Caco-2 (cell line): ENCODE results near the gene TEDDM1. TPM values are rescaled to one million over a fixed set of nuclear protein-coding genes. Genes with fewer than 3 reads are reported as not detected.

Source experiments
- BruUV-seq: library from RNA; stranded (reverse); fragments of 400-500 nt; replicated peaks from 2 replicates; lab custom pipeline; 2021; lab: Mats Ljungman, UMichigan
- CTCF ChIA-PET: fragments of 300-600 bp; sonication (Branson Sonifier 250); formaldehyde crosslinking; loops from one replicate; lab custom pipeline; 2022; ENCODE audit warnings: antibody characterized with exemption; lab: Charles Lee
- POLR2A ChIA-PET: fragments of 300-600 bp; sonication (Branson Sonifier 250); formaldehyde crosslinking; loops from one replicate; lab custom pipeline; 2022; ENCODE audit warnings: antibody characterized with exemption; lab: Charles Lee
- DNase-seq, 2 experiments: peaks; one replicate each; pipeline versions ENCODE4 v3.0.0 to v3.0.0-alpha.2; 2020 to 2022
- H3K27me3 ChIP-seq: replicated peaks from 2 replicates; pipeline ENCODE4 v1.6.0; 2011; ENCODE audit warnings: low read length; ENCODE audit not compliant: control insufficient read depth, insufficient read depth
- H3K36me3 ChIP-seq: 2 replicates; pipeline ENCODE4 v1.5.1; 2011; ENCODE audit warnings: low read length; ENCODE audit not compliant: control insufficient read depth, insufficient read depth
- H3K4me1 ChIP-seq: fragments of 250-450 bp; sonication (Bioruptor Pico); 2 replicates; pipeline ENCODE4 v1.5.1; 2020; ENCODE audit warnings: mild to moderate bottlenecking
- H3K4me3 ChIP-seq: 2 replicates; pipeline ENCODE4 v1.5.1; 2011; ENCODE audit warnings: low read depth, mild to moderate bottlenecking, control low read depth, low read length
- H3K9me3 ChIP-seq: fragments of 250-450 bp; sonication (Bioruptor Pico); 2 replicates; pipeline ENCODE4 v1.5.1; 2020; ENCODE audit warnings: mild to moderate bottlenecking, moderate library complexity
- H3K27ac Mint-ChIP-seq: one replicate; pipeline ENCODE4 v1.8.0; 2022; ENCODE audit warnings: mixed read lengths; ENCODE audit not compliant: unreplicated experiment
- H3K27me3 Mint-ChIP-seq: one replicate; pipeline ENCODE4 v1.8.0; 2022; ENCODE audit warnings: mixed read lengths; ENCODE audit not compliant: insufficient read depth, unreplicated experiment
- H3K36me3 Mint-ChIP-seq: one replicate; pipeline ENCODE4 v1.8.0; 2022; ENCODE audit warnings: mild to moderate bottlenecking, mixed read lengths; ENCODE audit not compliant: insufficient read depth, unreplicated experiment
- H3K4me1 Mint-ChIP-seq: one replicate; pipeline ENCODE4 v1.8.0; 2022; ENCODE audit warnings: low read depth, mixed read lengths; ENCODE audit not compliant: unreplicated experiment
- H3K4me3 Mint-ChIP-seq: one replicate; pipeline ENCODE4 v1.8.0; 2022; ENCODE audit warnings: mild to moderate bottlenecking, moderate library complexity, mixed read lengths; ENCODE audit not compliant: unreplicated experiment
- H3K9me3 Mint-ChIP-seq: one replicate; pipeline ENCODE4 v1.8.0; 2022; ENCODE audit warnings: mixed read lengths; ENCODE audit not compliant: unreplicated experiment
- intact Hi-C: fragments of 100-400 bp; cut with micrococcal nuclease; formaldehyde crosslinking; loops from one replicate; pipeline ENCODE4 v1.10.0; 2022; ENCODE audit not compliant: unreplicated experiment
- total RNA-seq: library from RNA; stranded (reverse); gene quantifications from 2 replicates; pipeline ENCODE4 v1.2.3, GENCODE V29; 2022
- TF ChIP-seq, protein P1 (sequence below), 2 experiments: fragments of 200-600 bp in 1 of 2; IDR thresholded peaks; 1 replicate in 1 of 2; 2 replicates in 1 of 2; pipeline versions ENCODE4 v1.5.1 to v1.8.0; 2011 to 2022; ENCODE audit warnings: antibody characterized with exemption in 1 of 2, control low read depth in 1 of 2, inconsistent platforms in 1 of 2, low read depth in 1 of 2, low read length in 1 of 2, mild to moderate bottlenecking in 1 of 2, moderate library complexity in 1 of 2; ENCODE audit not compliant: insufficient read depth in 1 of 2, severe bottlenecking in 1 of 2, unreplicated experiment in 1 of 2

Gene TEDDM1
- total RNA-seq, 1 experiment from 2014 or later = not detected

DNA sequence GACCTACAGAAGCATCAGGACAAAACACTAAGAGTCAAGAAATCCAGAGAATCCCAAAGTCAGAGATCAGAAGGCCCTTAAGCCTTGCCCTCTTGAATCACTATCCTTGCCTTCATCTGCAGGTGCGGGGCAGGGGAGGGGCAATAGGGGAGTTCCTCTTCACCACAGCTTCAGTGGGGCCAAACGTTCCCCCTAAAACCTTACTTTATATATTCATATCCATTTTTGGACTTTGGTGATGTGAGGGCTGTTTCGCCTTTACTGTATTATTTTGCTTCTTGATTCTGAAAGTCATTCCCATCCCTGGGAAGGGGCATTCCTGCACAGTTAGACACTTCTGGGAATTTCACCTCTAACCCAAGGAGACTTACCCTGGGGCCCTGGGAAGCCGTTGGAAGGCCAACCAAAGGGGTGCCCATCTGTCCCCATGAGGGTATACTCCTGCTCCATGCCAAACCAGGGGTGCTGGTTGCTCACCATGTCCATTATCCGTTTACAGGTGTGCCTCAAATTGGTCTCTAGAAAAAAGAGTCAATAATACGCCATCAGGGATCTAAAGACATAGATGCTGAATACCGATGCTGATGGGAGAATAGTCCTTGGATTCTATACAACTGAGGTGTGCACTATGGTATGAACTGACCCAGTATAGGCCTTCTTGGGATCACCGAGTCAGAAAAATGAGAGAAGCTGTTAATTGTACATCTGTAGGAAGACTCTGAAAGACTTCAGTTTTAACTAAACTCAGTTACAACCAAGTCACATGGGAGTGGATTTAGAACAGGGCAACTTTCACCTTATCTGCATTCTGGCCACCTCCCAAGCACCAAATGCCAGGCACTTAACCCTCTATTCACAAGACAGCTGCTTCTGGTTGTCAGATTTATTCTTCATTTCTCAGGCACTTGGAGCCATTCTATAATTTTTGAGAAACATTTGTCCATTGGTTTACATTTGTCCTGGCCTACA is 14.3 kb downstream of the TEDDM1 start:
- no peak overlapping the region for H3K4me3 Mint-ChIP-seq
- peaks cover 17% of the 10 kb centered on the region for H3K4me1 Mint-ChIP-seq
- ChIA-PET POLR2A (no interaction called here), CTCF (no interaction called here)
- DNase-seq = no peak
- intact Hi-C loops = no loop called here
- no peaks in the 10 kb centered on the region for H3K9me3 Mint-ChIP-seq
- H3K36me3 Mint-ChIP-seq = peaks cover 99% of the 10 kb centered on the region
- H3K27me3 Mint-ChIP-seq = no peaks in the 10 kb centered on the region
- Histone ChIP-seq H3K36me3 (peaks cover 32% of the 10 kb centered on the region), H3K4me3 (no peak overlapping the region), H3K27me3 (no peaks in the 10 kb centered on the region), H3K4me1 (peaks cover 22% of the 10 kb centered on the region), H3K9me3 (no peaks in the 10 kb centered on the region)
- TF ChIP-seq, protein P1, sequence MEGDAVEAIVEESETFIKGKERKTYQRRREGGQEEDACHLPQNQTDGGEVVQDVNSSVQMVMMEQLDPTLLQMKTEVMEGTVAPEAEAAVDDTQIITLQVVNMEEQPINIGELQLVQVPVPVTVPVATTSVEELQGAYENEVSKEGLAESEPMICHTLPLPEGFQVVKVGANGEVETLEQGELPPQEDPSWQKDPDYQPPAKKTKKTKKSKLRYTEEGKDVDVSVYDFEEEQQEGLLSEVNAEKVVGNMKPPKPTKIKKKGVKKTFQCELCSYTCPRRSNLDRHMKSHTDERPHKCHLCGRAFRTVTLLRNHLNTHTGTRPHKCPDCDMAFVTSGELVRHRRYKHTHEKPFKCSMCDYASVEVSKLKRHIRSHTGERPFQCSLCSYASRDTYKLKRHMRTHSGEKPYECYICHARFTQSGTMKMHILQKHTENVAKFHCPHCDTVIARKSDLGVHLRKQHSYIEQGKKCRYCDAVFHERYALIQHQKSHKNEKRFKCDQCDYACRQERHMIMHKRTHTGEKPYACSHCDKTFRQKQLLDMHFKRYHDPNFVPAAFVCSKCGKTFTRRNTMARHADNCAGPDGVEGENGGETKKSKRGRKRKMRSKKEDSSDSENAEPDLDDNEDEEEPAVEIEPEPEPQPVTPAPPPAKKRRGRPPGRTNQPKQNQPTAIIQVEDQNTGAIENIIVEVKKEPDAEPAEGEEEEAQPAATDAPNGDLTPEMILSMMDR (IDR thresholded peaks at IDR 0.05; ENCODE audit: insufficient read depth in 1 of 2, low read depth in 1 of 2, low read length in 1 of 2, severe bottlenecking in 1 of 2, unreplicated experiment in 1 of 2) = no peak
- BruUV-seq = no TSS peak
- H3K27ac Mint-ChIP-seq = no peak overlapping the region

GRCh38 chr1:182384387-182384960 is 16.0 kb downstream of the TEDDM1 start:
- Histone ChIP-seq H3K4me1 (peaks cover 22% of the 10 kb centered on the region), H3K36me3 (peaks cover 29% of the 10 kb centered on the region), H3K4me3 (no peak overlapping the region), H3K27me3 (no peaks in the 10 kb centered on the region), H3K9me3 (no peaks in the 10 kb centered on the region)
- CTCF ChIA-PET = no interaction called here
- TF ChIP-seq, protein P1 (IDR thresholded peaks at IDR 0.05; ENCODE audit: insufficient read depth in 1 of 2, low read depth in 1 of 2, low read length in 1 of 2, severe bottlenecking in 1 of 2, unreplicated experiment in 1 of 2) = no peak
- no peak for DNase-seq
- BruUV-seq = no TSS peak
- no peaks in the 10 kb centered on the region for H3K9me3 Mint-ChIP-seq
- no peaks in the 10 kb centered on the region for H3K27me3 Mint-ChIP-seq
- intact Hi-C loops = no loop called here
- H3K36me3 Mint-ChIP-seq = peaks cover 88% of the 10 kb centered on the region
- POLR2A ChIA-PET = interaction anchor here (0.7 kb wide), 1 partner anchor 314 kb away, joined by 9 read pairs; no protein-coding TSS in a partner anchor
- peaks cover 17% of the 10 kb centered on the region for H3K4me1 Mint-ChIP-seq
- H3K27ac Mint-ChIP-seq = no peak overlapping the region
- H3K4me3 Mint-ChIP-seq = no peak overlapping the region

GRCh38 chr1:182383934-182384333 is 16.5 kb downstream of the TEDDM1 start:
- Mint-ChIP-seq H3K9me3 (no peaks in the 10 kb centered on the region), H3K27ac (no peak overlapping the region), H3K4me1 (peaks cover 13% of the 10 kb centered on the region), H3K4me3 (no peak overlapping the region), H3K27me3 (no peaks in the 10 kb centered on the region), H3K36me3 (peaks cover 83% of the 10 kb centered on the region)
- no peaks in the 10 kb centered on the region for H3K9me3 ChIP-seq
- POLR2A ChIA-PET = interaction anchor here (0.7 kb wide), 1 partner anchor 313 kb away, joined by 9 read pairs; no protein-coding TSS in a partner anchor
- H3K36me3 ChIP-seq = peaks cover 29% of the 10 kb centered on the region
- BruUV-seq = no TSS peak
- TF ChIP-seq, protein P1 (IDR thresholded peaks at IDR 0.05; ENCODE audit: insufficient read depth in 1 of 2, low read depth in 1 of 2, low read length in 1 of 2, severe bottlenecking in 1 of 2, unreplicated experiment in 1 of 2) = no peak
- peaks cover 19% of the 10 kb centered on the region for H3K4me1 ChIP-seq
- intact Hi-C loops = no loop called here
- CTCF ChIA-PET = interaction anchor here (0.6 kb wide), 1 partner anchor 397 kb away, joined by 3 read pairs; no protein-coding TSS in a partner anchor
- no peaks in the 10 kb centered on the region for H3K27me3 ChIP-seq
- DNase-seq = no peak
- H3K4me3 ChIP-seq = no peak overlapping the region
